ENCODE results near the gene RHBDL1.

The RHBDL1 gene

DNA sequence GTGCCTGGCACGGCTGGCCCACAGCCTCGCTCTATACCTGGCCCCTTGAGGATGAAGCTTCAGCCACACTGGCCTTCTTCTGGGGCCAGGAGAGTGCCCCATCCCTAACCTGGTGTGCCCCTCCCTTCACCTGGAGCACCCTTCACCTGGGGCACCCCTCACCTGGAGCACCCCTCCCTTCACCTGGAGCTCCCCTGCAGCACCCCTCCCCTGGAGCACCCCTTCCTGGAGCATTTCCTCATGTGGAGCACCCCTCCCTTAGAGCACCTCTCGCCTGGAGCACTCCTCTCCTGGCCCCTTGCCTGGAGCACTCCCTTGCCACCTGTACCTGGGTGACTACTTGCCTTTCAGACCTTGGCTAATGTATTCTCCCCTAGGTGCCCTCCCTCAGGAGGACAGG is 32.5 kb downstream of the RHBDL1 start:
- DNase-seq, result no peak

GRCh38 chr16:708959-709358 is 33.5 kb downstream of the RHBDL1 start:
- no peak for DNase-seq

GRCh38 chr16:709566-710499 is 34.4 kb downstream of the RHBDL1 start:
- DNase-seq, result no peak

DNA sequence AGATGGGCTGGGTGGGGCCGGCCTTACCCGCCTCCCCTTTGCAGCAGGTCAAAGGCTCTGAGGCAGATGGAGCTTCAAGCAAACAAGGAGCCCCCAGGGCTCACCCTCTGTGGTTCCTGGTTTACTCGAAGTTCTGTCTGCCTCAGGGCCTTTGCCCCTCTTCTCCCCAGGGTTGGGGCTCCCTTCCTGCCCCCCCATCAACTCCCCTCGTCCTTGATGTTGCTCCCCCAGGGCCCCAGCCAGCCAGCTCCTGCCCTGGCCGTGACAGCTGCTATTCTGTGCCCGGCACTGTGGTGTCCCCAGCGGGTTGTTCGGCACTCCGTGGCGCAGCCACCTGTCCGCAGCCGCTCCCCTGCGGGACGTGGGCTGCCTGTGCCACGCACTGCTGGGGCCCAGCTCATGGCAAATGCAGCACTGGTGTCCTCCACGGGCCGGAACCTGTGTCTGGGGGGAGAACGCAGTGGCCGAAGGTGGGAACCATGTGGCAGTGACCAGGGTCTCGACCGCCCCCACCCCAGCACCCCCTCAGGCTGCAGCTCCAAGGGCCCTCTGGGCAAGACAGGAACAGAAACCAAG is 35.1 kb downstream of the RHBDL1 start:
- DNase-seq, result no peak

DNA sequence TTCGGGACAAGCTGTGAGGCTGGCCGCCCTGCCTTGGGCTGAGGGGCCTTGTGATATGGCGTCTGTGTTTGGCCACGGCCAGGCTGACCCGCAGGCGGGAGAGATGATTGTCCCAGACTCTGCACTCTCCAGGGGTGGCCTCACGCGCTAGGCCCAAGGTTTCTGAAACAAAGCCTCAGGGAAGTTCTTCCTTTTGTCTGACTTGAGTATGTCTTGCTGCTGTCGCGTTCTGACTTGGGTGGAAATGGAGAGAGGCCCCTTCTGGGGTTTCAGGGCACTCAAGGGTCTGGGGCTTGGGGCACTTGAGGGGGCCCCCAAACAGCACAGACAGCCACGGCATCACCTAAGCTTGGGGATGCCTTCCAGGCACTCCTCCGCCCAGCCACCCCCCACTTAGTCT is 35.6 kb downstream of the RHBDL1 start:
- DNase-seq, result no peak

DNA sequence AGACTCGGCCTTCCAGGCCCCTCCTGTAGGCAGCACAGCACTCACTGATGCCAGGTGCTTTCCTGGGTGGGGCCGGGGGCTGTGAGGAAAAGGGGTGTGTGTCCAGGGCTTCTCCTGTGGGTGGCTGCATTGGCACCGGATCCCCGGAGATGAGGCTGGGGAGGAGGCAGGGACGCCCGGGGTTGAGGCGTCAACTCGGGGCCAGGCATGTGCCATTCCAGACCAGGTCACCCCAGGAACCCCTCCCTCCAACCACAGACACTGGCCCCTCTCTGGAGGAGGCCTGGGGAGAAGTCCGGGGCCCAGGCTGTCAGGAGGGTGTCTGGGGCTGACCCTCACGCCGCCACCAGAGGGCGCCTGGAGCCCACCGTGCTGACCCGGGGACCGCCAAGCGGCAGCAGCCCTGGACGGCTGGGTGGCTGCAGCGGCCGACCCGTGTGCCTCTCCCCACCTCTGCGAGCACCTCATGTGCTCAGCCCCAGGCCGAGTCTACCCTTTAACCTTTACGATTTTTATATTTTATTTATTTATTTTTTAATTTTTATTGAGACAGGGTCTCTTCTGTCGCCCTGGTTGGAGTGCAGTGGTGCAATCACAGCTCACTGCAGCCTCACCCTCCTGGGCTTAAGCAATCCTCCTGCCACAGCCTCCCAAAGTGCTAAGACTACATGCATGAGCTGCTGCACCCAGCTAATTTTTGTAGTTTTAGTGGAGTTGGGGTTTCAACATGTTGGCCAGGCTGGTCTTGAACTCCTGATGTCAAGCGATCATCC is 36.3 kb downstream of the RHBDL1 start:
- peak; percentile 80 for DNase-seq

GRCh38 chr16:712740-713250 is 37.3 kb downstream of the RHBDL1 start:
- peak; percentile 56 for DNase-seq

- no peak for DNase-seq
These were observed 38.6 kb downstream of the RHBDL1 start for GRCh38 chr16:714079-714478.

- DNase-seq, result peak; percentile 92
These were observed 39.3 kb downstream of the RHBDL1 start, which contains the start of gene METRN for GRCh38 chr16:714558-715476. Gene METRN, plus strand, starts transcription at chr16:715118. Its CDS starts 172 bp downstream, at chr16:715290.

DNA sequence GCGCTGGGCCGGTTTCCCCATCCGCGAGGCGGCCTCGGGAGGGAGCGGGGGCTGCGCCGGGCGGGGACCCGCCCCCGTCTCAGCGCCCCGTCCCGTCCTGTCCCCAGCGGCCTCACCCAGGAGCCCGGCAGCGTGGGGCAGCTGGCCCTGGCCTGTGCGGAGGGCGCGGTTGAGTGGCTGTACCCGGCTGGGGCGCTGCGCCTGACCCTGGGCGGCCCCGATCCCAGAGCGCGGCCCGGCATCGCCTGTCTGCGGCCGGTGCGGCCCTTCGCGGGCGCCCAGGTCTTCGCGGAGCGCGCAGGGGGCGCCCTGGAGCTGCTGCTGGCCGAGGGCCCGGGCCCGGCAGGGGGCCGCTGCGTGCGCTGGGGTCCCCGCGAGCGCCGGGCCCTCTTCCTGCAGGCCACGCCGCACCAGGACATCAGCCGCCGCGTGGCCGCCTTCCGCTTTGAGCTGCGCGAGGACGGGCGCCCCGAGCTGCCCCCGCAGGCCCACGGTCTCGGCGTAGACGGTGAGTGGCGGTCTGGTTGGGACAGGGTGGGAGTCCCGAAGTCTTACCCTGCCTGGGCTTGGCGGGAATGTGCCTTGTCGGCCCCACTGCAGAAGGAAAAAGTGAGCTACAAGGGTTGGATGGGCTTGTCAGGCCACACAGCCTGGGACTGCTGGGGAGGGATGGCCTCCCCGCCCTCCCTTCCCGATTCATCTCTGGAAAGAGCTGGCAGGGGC is 40.2 kb downstream of the RHBDL1 start:
- no peak for DNase-seq

GRCh38 chr16:716200-716568 is 40.7 kb downstream of the RHBDL1 start:
- DNase-seq, result no peak

DNA sequence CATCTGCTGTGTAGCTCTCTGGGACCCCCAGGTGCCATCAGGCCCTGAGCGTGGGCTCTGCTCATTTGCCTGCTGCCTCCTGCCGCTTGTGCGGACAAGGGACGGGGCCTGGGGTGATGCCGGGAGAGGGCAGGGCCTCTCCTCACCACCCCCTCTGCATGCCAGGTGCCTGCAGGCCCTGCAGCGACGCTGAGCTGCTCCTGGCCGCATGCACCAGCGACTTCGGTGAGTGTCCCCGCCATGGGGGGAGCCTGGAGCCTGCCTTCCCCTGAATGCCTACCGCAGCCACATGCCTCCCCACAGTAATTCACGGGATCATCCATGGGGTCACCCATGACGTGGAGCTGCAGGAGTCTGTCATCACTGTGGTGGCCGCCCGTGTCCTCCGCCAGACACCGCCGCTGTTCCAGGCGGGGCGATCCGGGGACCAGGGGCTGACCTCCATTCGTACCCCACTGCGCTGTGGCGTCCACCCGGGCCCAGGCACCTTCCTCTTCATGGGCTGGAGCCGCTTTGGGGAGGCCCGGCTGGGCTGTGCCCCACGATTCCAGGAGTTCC is 41.4 kb downstream of the RHBDL1 start:
- DNase-seq, result no peak

DNA sequence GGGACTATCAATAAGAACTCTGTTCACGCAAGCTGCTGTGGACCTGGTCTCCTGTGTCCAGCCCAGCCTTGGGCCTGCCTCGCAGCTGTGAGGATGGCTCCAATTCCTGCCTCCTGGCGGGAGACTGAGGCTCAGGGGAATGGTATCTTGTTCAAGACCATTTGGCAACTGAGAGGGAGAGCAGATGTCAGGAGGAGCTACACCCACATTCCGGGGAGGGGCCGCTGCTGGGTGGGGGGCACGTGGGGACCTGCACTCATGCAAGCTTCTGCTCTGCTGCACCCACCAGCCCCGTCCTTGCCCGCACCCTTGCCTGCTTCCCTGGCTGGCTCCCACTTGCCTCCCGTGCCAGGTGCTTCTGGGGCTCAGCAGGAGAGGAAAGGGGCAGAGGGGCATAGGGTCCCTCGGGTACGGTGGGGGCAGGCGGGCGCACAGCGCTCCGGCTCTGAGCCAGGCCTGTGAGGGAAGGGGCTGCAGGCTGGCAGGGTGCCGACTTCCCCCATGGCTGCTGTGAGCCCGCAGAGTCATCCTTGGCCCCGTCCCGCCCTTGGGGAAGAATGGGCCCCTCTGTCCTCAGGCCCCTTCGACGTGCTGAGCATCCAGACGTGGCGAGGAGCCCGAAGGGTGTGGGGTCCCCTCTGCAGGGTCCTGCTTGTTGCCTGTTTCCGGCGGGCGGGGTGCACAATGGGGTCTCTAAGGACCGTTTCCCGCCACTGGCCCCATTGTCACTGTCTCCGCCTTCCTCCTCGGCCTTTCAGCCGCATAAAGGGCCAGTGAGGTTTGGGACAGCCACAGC is 42.2 kb downstream of the RHBDL1 start:
- no peak for DNase-seq

GRCh38 chr16:718389-718788 is 42.9 kb downstream of the RHBDL1 start:
- no peak for DNase-seq

- no peak for DNase-seq
These were observed 43.5 kb downstream of the RHBDL1 start for GRCh38 chr16:718922-719321.

DNA sequence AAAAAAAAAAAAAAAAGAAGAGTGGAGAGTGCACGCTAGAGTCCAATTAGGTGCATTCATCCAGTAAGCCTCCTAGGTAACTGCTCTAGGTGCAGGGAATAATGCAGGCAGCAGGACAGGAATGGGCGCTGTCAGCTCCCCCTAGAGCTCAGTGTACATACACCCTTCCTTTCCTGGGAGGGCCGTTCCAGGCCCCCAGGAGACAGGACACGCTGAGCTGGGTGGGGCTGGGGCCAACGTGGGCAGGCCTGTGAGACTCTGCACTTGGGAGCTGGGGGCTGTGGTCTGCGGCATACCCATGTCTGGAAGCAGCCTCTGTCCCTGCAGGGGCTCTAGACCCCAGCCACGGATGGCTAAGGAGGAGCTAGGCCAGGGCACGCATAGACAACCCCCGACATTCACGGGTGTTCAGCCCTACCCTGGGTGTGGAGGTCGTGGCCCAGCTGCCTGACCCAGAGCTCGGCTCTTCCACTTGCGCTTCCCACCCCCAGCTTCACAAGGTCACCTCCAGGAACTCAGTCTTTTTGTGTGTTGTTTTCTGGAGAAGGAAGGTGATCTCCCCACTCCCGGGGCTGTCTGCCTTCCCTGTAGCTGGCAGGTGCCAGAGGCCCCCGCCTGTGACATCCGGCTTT is 44.5 kb downstream of the RHBDL1 start:
- DNase-seq, result no peak

DNA sequence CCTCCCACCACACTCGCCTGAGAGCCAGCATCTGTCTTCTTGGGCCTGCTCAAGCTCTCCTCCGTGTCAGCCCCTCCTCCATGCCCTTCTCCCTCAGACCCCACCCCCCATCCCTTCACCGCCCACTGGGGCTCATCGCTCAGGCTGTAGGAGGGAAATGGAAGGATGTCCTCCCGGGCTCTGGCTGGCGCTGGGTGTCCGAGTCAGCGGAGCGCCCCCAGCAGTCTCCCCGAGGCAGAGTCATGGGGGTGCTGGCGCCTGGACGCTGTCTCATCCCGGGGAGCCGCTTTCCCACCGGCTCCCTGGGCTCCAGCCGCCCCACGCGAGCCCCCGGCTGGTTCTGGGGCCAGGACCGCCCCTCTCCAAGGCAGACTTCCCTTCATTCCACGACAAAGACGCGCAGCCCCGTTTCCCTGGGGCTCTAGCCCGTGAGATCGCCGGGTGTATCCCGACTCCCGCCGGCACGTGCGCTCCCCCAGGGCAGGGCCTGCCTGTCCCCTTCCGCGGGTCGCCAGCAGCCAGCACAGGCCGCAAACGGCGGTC is 45.0 kb downstream of the RHBDL1 start:
- DNase-seq, result peak; percentile 42

DNA sequence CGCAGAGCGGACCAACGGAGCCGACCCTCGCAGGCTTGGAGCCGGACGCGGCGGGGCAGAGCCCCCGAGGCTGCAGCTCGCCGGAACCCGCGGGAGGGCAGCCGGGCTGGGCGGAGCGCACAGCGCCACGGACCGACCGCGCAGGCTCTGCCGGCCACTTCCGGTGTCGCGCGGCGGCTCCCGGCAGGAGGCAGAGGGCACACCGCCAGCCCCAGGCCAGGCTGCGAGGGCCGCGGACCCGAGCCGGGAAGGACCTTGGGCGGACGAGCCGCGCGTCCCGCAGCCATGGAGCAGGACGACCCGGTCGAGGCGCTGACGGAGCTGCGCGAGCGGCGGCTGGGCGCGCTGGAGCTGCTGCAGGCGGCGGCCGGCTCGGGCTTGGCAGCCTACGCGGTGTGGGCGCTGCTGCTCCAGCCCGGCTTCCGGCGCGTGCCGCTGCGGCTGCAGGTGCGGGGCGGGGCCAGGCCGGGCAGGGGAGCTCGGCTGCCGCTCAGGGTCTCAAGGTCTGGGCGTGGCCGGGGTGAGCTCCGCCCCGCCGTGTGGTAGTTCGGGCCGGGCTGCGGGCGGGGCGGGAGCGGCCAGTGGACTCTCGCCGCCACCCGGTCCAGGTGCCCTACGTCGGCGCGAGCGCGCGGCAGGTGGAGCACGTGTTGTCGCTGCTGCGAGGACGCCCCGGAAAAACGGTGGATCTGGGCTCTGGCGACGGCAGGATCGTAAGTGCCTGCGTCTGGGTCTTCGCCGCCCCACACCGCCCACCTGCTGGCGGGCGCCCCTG is 45.7 kb downstream of the RHBDL1 start, which contains the start of gene ANTKMT:
ANTKMT (plus strand) TSS at position 157 of the 775 bp plus-strand sequence; CDS start at position 286, 129 bp downstream.
- DNase-seq, result peak; percentile 74

Data from activated naive CD4-positive, alpha-beta T cell treated with anti-CD3 and anti-CD28 coated beads, Interleukin-2, amount 50 U/mL, for 16 hours (primary cell).